Measurements from ENCODE around the gene TMEM50A.
"Not testable (repeated sequence)": the region's sequence is repeated elsewhere in the genome, so short reads cannot be mapped to it uniquely, and the experiment has no call there.

TMEM50A gene

DNA sequence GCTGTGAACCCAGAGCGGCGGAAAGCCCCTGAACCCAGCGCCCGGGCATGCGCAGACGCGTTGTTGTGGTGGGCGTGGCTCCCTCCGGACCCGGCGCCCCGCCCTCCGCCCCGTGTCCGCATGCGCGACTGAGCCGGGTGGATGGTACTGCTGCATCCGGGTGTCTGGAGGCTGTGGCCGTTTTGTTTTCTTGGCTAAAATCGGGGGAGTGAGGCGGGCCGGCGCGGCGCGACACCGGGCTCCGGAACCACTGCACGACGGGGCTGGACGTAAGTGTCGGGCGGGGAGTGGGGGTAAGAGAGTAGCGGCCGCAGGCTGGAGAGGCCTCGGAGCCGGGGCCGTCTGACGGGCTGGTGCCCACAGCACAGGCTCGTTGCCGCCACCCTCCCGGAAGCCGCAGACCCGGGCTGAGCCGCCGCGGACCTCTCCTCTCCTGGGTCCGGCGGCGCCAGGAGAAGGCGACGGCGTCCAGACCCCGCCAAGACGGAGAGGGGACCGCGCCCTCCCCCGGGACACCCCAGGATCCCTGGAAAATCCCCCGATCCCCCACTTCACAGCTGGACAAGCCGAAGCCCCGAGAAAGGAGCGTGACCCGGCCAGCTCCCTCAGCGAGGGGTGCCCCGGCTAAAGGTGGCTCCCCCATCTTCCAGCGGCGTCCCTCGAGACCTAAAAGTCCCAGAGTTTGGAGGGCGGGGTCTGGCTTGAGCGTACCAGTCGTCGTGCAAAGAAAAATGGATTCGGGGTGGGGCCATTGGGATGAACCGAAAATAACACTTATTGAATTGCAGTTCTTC lies at the start of gene TMEM50A:
Gene TMEM50A, plus strand, starts transcription at position 147 of the 794 bp plus-strand sequence. CDS start 2,153 bp downstream, outside the sequence.
- peak; percentile 94 for DNase-seq

DNA sequence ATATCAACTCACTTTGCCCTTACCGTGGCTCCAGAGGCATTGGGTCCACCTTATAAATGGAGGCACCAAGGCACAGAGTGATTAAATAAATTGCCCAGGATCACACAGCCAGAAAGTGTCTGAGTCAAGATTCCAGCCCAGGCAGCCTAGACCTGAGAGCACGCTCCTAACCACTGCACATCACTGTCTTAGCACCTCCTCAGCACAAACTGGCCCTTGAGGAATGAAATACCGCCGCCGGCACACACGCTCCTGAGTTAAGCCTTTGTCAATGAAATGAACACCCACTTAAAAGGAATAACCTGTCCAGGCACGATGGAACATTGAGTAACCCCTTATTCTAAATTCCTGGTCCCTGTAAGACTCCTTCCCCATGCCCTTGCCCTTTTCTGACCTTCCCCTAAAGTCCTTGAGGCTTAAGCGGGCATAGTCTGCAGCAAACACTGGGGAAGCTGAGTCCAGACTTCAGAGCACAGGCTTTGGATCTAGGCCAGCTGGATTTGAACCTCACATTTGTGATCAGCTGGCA lies 49.5 kb upstream of the TMEM50A start:
- DNase-seq = not testable (repeated sequence)

DNA sequence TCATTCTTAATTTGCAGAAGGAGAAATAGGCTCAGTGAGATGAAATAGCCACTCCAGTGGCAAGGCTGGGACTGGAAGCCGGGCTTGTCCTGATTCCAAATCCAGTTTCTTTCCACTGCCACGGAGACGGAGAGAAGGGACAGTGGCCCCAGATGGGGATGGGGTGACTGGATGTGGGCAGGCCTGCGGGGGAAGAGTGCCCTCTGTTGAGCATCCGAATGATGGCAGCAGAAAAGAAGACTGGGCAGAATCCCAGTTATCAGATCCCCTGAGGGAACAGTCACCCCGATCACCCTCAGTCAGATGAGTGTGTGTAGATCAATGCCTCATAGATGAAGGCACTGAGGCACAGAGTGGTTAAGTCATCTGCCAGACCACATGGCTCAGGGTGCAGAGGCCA lies 48.1 kb upstream of the TMEM50A start:
- DNase-seq = not testable (repeated sequence)

GRCh38 chr1:25293426-25293825 lies 44.7 kb upstream of the TMEM50A start:
- not testable (repeated sequence) for DNase-seq

DNA sequence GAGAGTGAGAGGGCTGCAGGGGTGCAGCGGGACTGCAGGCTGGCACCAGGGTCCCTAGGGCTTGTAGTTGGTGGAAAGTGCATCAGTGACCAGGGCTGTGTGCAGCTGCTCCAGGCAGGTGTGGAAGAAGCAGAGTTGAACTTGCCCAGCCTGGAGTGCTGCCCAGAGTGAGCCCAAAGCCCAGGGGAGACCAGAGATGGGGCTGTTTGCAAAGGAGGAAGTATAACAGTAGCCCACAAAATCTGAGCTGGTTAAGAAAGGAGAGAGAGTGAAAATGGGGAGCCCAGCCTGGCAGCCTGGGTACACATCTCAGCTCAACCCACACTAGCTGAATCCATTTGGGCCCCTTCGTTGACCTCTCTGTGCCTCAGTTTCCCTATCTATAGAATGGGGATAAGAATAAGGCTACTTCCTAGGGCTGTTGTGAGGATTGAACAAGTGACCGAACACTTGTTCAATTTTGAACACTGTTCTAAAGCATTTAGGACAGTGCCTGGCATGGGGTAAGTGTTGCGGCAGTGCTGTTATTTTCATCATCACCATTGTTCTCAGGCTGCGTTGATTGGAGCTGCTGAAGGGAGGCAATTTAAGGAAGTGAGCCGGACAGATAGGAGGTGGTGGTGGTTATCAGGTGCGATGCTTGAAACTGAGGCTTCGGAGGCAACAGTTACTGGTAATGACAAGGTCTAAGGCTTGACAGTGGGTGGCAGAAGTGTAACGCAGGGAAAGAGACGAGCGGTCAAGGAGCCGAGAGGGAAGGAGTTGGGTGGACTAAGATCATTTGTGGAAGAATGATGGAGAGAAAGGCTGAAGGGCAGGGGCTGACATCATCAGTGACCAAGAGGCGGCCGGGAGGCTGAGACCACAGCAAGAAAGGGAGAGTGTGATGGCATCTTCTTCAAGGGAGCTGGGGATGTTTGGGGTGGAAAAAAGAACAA lies 43.0 kb upstream of the TMEM50A start:
- not testable (repeated sequence) for DNase-seq

DNA sequence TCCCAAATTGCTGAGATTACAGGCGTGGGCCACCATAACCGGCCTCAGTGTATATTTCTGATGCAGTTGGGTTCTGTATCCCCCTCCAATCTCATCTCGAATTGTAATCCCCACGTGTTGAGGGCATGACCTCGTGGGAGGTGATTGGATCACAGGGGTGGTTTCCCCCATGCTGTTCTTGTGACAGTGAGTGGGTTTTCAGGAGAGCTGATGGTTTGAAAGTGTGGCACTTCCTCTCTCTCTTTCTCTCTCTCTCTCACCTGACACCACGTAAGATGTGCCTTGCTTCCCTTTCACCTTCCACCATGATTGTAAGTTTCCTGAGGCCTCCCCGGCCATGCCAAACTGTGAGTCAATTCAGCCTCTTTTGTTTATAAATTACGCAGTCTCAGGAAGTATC lies 41.6 kb upstream of the TMEM50A start:
- not testable (repeated sequence) for DNase-seq

DNA sequence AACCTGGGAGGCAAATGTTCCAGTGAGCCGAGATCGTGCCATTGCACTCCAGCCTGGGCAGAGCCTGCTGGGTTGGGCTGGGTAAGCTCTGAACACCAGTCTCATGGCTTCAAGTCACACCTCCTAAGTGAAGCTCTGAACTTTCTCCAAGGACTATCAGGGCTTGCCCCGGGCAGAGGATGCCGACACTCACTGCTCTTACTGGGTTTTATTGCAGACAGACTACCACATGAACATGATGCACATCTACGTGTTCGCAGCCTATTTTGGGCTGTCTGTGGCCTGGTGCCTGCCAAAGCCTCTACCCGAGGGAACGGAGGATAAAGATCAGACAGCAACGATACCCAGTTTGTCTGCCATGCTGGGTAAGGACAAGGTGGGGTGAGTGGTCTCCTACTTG lies 37.4 kb upstream of the TMEM50A start:
- DNase-seq = not testable (repeated sequence)

GRCh38 chr1:25302330-25302729 lies 35.8 kb upstream of the TMEM50A start:
- DNase-seq = not testable (repeated sequence)

GRCh38 chr1:25304936-25305335 lies 33.2 kb upstream of the TMEM50A start:
- not testable (repeated sequence) for DNase-seq

- DNase-seq = not testable (repeated sequence)
These were observed 30.0 kb upstream of the TMEM50A start for GRCh38 chr1:25308168-25308567.

- not testable (repeated sequence) for DNase-seq
These were observed 29.0 kb upstream of the TMEM50A start for GRCh38 chr1:25309085-25309484.

DNA sequence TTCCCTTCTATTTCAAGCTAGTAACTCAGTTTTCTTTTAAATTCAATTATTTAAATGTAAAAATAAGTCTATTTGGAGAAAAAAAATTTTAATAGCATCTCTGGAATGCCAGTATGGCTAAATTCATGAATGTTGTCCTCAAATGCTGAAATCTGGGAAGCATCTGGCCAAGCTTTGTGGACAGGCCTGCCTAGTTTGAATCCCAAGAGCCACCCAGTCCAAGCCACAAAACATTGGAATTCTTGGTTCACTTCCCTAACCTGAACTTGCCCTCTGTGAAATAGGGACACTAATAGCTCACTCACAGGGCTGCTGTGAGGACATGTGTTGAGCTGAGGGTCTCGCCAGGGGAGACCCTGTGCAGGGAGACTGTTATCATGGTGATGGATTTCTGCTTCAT lies 28.6 kb upstream of the TMEM50A start:
- not testable (repeated sequence) for DNase-seq

DNA sequence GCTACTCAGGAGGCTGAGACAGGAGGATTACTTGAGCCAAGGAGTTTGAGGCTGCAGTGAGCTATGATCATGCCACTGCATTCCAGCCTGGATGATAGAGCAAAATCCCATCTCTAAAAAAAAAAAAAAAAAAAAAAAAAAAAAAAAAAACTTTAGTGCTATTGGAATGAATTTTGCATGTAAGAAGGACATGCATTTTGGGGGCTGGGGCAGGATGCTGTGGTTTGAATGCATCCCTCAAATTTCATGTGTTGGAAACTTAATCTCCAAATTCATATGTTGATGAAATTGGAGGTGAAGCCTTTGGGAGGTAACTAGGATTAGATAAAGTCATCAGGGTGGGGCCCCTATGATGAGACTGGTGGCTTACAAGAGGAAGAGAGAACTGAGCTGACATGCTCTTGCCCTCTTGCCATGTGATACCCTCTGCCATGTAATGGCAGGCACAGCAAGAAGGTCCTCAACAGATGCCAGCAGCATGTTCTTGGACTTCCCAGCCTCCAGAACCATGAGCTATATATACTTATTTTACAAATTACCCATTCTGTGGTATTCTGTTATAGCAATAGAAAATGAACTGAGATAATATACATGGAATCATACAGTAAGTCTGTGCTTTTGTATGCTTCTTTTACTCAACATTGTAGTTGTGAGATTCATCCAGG lies 25.2 kb upstream of the TMEM50A start:
- DNase-seq = not testable (repeated sequence)

DNA sequence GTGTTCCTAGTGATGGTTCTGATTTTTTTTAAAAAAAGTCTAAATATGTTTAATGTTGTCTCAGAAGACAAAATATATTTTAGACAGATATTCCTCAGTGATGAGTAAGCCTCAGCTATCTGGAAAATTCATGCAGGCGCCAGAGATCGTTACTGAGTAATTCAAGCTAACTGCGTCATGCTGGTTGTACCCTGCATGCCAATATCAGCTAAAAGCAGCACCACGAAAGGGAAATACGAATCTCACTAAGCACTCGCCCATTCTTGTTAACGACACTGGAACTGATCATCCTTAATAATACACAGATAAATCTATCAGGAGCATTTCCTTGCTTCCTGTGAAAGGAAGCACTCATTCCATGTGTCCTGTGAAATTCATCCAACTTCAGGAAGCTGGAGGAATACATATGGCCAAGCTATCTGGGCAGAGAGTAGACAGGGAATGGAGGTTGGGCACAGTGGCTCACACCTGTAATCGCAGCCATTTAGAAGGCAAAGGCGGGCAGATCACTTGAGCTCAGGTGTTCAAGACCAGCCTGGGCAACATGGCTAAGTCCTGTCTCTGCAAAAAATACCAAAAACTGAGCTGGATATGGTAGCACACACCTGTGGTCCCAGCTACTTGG lies 17.7 kb upstream of the TMEM50A start:
- DNase-seq = not testable (repeated sequence)

GRCh38 chr1:25322127-25322526 lies 16.0 kb upstream of the TMEM50A start:
- DNase-seq = not testable (repeated sequence)

- not testable (repeated sequence) for DNase-seq
These were observed 13.7 kb upstream of the TMEM50A start for GRCh38 chr1:25324407-25324806.

GRCh38 chr1:25327864-25328790 lies 10.0 kb upstream of the TMEM50A start:
- DNase-seq = not testable (repeated sequence)

DNA sequence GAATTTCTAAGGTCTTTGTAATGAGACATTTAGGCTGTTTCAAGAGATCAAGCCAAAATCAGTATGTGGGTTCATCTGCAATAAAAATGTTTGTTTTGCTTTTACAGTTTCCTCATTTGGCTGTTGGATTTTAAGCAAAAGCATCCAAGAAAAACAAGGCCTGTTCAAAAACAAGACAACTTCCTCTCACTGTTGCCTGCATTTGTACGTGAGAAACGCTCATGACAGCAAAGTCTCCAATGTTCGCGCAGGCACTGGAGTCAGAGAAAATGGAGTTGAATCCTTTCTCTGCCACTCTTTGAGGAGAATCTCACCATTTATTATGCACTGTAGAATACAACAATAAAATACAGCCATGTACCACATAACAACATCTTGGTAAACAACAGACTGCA lies 9.3 kb upstream of the TMEM50A start:
- not testable (repeated sequence) for DNase-seq

DNA sequence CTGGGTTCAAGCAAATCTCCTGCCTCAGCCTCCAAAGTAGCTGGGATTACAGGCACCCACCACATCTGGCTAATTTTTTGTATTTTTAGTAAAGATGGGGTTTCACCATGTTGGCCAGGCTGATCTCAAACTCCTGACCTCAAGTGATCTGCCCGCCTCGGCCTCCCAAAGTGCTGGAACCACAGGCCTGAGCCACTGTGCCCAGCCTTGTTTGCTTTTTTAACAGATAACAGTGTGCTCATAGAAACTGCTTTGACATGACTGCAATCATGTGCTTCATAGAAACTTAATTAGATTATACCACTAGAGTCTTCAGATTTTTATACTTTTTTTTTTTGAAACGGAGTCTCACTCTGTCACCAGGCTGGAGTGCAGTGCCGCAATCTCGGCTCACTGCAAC lies 8.8 kb upstream of the TMEM50A start:
- not testable (repeated sequence) for DNase-seq

DNA sequence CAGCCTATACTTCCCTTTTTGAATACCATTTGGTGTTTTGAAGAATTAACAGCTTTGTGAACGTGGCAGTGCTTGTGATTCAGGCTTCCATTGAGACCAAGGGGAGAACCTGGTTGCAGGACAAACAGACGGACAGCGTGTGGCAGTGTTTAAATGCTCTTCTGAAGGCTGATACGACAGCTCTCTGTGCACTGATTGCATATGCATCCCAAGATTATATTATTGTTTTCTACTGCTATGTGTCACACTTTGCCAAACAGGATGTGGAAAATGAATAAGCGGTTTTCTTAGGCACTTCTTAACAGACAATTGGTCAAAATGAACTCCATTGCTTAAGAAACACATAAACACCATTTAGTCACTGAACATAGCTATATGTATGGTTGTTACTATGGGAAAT lies 8.2 kb upstream of the TMEM50A start:
- DNase-seq = not testable (repeated sequence)

- DNase-seq = not testable (repeated sequence)
These were observed 1.2 kb upstream of the TMEM50A start for GRCh38 chr1:25336922-25337354.
